Astrocyte of the cerebellum (primary cell): ENCODE results near the gene VSTM2L.

ENCODE experiments used
- DNase-seq: peaks from one replicate; pipeline ENCODE4 v3.0.0-alpha.2; 2011; ENCODE audit warnings: low read depth
- H3K4me3 ChIP-seq: 2 replicates; pipeline ENCODE4 v1.5.1; 2011; ENCODE audit warnings: mild to moderate bottlenecking, low read depth, low read length, moderate library complexity
- in situ Hi-C: cut with HindIII; loops from 2 replicates; pipeline ENCODE4 v1.10.0; 2017; ENCODE audit warnings: low sequenced_read_pairs
- TF ChIP-seq, protein P1 (sequence below): IDR thresholded peaks from 2 replicates; pipeline ENCODE4 v1.5.1; 2012; ENCODE audit warnings: low read length, low read depth, moderate library complexity, mild to moderate bottlenecking; ENCODE audit errors: missing control alignments

The VSTM2L gene

GRCh38 chr20:37922016-37922415 lies 19.1 kb downstream of the VSTM2L start:
- no peak for DNase-seq
- in situ Hi-C loops: no loop called here
- H3K4me3 ChIP-seq: no peak overlapping the region
- TF ChIP-seq, protein P1, sequence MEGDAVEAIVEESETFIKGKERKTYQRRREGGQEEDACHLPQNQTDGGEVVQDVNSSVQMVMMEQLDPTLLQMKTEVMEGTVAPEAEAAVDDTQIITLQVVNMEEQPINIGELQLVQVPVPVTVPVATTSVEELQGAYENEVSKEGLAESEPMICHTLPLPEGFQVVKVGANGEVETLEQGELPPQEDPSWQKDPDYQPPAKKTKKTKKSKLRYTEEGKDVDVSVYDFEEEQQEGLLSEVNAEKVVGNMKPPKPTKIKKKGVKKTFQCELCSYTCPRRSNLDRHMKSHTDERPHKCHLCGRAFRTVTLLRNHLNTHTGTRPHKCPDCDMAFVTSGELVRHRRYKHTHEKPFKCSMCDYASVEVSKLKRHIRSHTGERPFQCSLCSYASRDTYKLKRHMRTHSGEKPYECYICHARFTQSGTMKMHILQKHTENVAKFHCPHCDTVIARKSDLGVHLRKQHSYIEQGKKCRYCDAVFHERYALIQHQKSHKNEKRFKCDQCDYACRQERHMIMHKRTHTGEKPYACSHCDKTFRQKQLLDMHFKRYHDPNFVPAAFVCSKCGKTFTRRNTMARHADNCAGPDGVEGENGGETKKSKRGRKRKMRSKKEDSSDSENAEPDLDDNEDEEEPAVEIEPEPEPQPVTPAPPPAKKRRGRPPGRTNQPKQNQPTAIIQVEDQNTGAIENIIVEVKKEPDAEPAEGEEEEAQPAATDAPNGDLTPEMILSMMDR: no peak

DNA sequence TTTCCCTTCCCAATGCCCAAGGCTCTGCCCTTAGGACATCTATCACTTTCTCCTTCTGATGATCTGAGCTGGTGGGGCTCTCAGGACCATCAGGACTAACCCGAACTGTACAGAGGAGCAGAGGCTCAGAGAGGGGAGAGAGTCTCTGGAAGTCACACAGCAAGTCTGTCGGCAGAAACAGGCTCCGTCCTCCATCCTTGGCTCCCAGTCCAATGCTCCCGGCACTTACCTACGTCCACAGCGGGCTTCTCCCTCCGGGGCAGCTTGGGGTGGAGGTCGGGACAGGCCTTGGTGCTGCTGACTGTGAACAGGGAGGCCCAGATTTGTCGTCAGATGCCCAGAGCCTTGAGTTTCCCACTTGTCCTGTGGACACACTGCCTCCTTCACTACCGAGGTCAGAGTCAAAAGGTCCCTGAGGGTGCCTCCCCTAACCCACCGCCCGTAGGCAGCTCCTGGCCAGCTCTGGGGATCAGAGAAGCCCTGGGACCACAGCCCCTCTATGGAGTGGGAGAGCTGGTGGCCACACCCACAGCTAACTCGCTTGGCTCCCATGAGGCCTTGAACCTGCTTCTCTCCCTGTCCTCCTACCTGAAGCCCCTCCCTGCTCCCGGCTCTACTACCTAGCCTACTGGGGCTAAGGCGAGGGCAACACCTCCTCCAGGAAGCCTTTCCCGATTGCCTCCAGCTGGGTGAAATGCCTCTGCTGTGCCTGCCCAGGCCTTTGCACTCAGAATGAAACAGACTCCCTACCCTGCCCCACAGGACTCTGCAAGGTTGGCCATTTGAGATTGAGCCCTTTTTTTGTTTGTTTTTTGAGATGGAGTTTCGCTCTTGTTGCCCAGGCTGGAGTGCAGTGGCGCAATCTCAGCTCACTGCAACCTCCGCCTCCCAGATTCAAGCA lies 22.6 kb downstream of the VSTM2L start:
- no peak overlapping the region for H3K4me3 ChIP-seq
- DNase-seq: no peak
- TF ChIP-seq, protein P1: no peak
- in situ Hi-C loops: no loop called here

DNA sequence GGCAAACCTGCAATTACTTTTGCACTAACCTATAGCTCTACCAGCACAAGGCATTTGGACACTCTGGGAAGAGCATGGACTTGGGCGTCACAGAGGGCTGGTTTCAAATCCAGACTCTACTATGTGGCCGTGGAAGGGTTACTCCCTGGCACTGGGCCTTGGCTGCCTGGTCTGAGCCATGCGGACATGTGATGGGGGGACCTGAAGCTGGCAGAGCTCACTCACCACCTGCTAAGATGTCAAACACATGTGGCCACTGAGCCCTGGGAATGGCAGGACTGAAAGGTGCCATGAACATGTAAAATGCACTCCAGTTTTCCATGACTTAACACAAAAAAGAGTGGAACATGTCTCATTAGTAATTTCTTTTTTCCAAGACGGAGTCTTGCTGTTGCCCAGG lies 23.7 kb downstream of the VSTM2L start:
- in situ Hi-C loops: no loop called here
- no peak for DNase-seq
- no peak overlapping the region for H3K4me3 ChIP-seq
- TF ChIP-seq, protein P1: no peak

DNA sequence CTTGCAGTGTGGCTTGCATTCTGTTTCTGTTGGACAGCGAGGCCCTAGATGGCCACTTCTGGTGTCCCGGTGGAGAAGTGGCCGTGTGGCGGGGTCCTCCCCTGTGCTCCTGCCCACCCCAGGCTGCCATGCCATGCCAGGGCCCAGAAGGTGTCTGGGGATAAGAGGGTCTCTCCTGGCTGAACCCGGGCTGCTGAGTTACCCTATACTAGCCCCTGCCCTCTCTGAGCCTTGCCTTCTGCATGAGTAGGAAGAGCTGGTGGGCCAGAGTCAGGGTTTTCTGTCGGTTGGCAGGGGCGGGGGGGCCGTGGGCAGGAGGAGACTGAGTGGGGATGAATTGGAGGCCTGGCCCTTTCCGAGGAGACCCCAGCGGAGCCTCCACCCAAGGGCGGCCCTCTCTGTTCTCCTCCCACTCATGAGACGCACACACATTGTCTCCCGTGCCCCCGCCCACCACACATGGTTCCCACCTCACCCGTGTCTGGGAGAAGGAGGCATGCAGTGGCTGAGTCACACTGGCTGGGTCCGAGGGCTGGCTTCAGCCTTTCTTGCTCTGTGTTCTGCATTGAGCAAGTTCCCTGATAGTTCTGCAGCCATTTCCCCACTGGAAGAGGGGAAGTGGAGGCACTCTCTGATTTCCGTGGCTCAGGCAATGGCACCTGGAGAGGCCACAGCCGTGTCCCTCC lies 24.6 kb downstream of the VSTM2L start:
- TF ChIP-seq, protein P1: no peak
- in situ Hi-C loops: no loop called here
- DNase-seq: no peak
- no peak overlapping the region for H3K4me3 ChIP-seq

- in situ Hi-C loops: no loop called here
- TF ChIP-seq, protein P1: no peak
- H3K4me3 ChIP-seq: no peak overlapping the region
- no peak for DNase-seq
Measured at GRCh38 chr20:37928996-37929682, 26.2 kb downstream of the VSTM2L start.

GRCh38 chr20:37929683-37930014 lies 26.7 kb downstream of the VSTM2L start:
- TF ChIP-seq, protein P1: no peak

More at GRCh38 chr20:37929683-37930014, 26.7 kb downstream of the VSTM2L start:
- H3K4me3 ChIP-seq: no peak overlapping the region
- DNase-seq: no peak
- in situ Hi-C loops: no loop called here
